Panc1 (cell line): Measurements from ENCODE around the gene TADA3. TPM values are rescaled to one million over a fixed set of nuclear protein-coding genes. Genes with fewer than 3 reads are reported as not detected.

Source experiments
- ATAC-seq: fragments of 200-7000 bp; cut with Tn5 transposase; 2 replicates; pipeline ENCODE4 v1.9.1; 2020; ENCODE audit warnings: mild to moderate bottlenecking, moderate library complexity
- BruUV-seq: library from RNA; stranded (reverse); fragments of 400-500 nt; replicated peaks from 2 replicates; lab custom pipeline; 2021; lab: Mats Ljungman, UMichigan
- CTCF ChIA-PET: fragments of 300-600 bp; sonication (Branson Sonifier 250); formaldehyde crosslinking; loops from one replicate; lab custom pipeline; 2022; ENCODE audit warnings: antibody characterized with exemption; lab: Charles Lee
- POLR2A ChIA-PET: fragments of 300-600 bp; sonication (Branson Sonifier 250); formaldehyde crosslinking; loops from one replicate; lab custom pipeline; 2022; ENCODE audit warnings: antibody characterized with exemption; lab: Charles Lee
- DNase-seq: peaks from one replicate; pipeline ENCODE4 v3.0.0-alpha.2; 2010; ENCODE audit warnings: low read depth, low spot score
- H3K27ac ChIP-seq: 2 replicates; pipeline ENCODE4 v1.5.1; 2011; ENCODE audit warnings: mild to moderate bottlenecking, low read length, inconsistent platforms
- H3K27me3 ChIP-seq: fragments of 200-500 bp; sonication (Bioruptor generic); 2 replicates; pipeline ENCODE4 v1.6.0; 2014; ENCODE audit warnings: low read length, inconsistent platforms; ENCODE audit not compliant: control insufficient read depth, insufficient read depth
- H3K36me3 ChIP-seq: fragments of 200-500 bp; sonication (Bioruptor generic); 2 replicates; pipeline ENCODE4 v1.5.1; 2014; ENCODE audit warnings: inconsistent platforms, mild to moderate bottlenecking, low read length, moderate library complexity; ENCODE audit not compliant: control insufficient read depth, insufficient read depth
- H3K4me1 ChIP-seq: 2 replicates; pipeline ENCODE4 v1.5.1; 2011; ENCODE audit warnings: inconsistent platforms, mild to moderate bottlenecking, low read length, moderate library complexity; ENCODE audit not compliant: control insufficient read depth, insufficient read depth
- H3K4me3 ChIP-seq, 2 experiments: 2 replicates each; pipeline ENCODE4 v1.5.1; 2011 to 2012; ENCODE audit warnings: low read depth in 2 of 2, low read length in 2 of 2, mild to moderate bottlenecking in 2 of 2, inconsistent platforms in 1 of 2, moderate library complexity in 1 of 2
- H3K9me3 ChIP-seq: fragments of 200-500 bp; sonication (Bioruptor generic); 2 replicates; pipeline ENCODE4 v1.5.1; 2014; ENCODE audit warnings: low read depth, mild to moderate bottlenecking, inconsistent platforms, low read length, moderate library complexity; ENCODE audit not compliant: control insufficient read depth, insufficient read depth
- POLR2AphosphoS5 ChIP-seq: IDR thresholded peaks from 2 replicates; pipeline ENCODE4 v1.6.1; 2012; ENCODE audit warnings: mild to moderate bottlenecking, low read depth, low read length, moderate library complexity
- SIN3A ChIP-seq: IDR thresholded peaks from 2 replicates; pipeline ENCODE4 v1.6.1; 2012; ENCODE audit warnings: low read depth, mild to moderate bottlenecking, low read length, moderate library complexity, borderline replicate concordance; ENCODE audit not compliant: insufficient read depth
- TCF7L2 ChIP-seq: IDR thresholded peaks from 2 replicates; pipeline ENCODE4 v1.6.1; 2011; ENCODE audit warnings: mild to moderate bottlenecking, low read depth, low read length, inconsistent platforms
- in situ Hi-C: cut with HindIII; loops from 2 replicates; pipeline ENCODE4 v1.10.0; 2016; ENCODE audit warnings: low sequenced_read_pairs, low pct_unique_long_range_greater_than_20kb
- intact Hi-C: fragments of 100-400 bp; cut with micrococcal nuclease; formaldehyde crosslinking; loops from one replicate; pipeline ENCODE4 v1.10.0; 2022; ENCODE audit not compliant: unreplicated experiment
- total RNA-seq: library from RNA; stranded (reverse); gene quantifications from one replicate; pipeline ENCODE4 v1.2.1, GENCODE V29; 2021; ENCODE audit not compliant: unreplicated experiment
- TF ChIP-seq, protein P1 (sequence below), 2 experiments: IDR thresholded peaks; 2 replicates each; pipeline ENCODE4 v1.6.1; 2011 to 2012; ENCODE audit warnings: low read depth in 2 of 2, control low read depth in 1 of 2, low read length in 1 of 2, mild to moderate bottlenecking in 1 of 2, moderate library complexity in 1 of 2; ENCODE audit not compliant: insufficient read depth in 1 of 2
- TF ChIP-seq, protein P2 (sequence below): fragments of 450-650 bp; IDR thresholded peaks from 2 replicates; pipeline ENCODE4 v1.5.1; 2017; ENCODE audit warnings: mild to moderate bottlenecking

The TADA3 gene
- total RNA-seq, 1 experiment from 2014 or later: 61.3 TPM

DNA sequence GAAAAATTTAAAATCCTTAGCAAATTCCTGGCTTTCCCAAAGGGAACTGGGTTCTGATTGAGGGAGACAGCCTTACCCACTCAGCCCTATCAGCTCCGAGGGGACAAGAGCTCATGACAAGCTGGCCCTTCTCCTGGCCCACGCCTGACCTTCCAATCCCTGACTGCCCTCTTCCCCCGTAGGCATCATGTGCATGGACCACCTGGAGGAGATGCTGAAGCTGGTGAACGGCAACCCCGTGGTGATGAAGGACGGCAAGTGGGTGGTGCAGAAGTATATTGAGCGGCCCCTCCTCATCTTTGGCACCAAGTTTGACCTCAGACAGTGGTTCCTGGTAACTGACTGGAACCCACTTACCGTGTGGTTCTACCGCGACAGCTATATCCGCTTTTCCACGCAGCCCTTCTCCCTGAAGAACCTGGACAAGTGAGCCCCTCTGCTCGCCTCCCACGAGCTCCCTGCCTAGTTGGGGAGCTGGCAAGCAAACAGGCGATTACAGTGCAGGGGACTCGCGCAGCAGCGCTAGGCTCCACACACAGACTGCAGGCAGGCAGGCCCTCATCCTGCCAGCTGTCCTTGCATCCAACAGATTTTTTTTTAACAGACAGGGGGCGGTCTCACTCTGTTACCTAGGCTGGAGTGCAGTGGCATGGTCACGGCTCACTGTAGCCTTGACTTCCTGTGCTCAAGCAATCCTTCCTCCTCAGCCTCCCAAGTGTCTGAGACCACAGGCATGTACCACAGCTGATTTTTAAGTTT is 34.7 kb upstream of the TADA3 start:
- no TSS peak for BruUV-seq
- TF ChIP-seq POLR2AphosphoS5 (no peak), SIN3A (no peak), TCF7L2 (no peak)
- TF ChIP-seq, protein P1, sequence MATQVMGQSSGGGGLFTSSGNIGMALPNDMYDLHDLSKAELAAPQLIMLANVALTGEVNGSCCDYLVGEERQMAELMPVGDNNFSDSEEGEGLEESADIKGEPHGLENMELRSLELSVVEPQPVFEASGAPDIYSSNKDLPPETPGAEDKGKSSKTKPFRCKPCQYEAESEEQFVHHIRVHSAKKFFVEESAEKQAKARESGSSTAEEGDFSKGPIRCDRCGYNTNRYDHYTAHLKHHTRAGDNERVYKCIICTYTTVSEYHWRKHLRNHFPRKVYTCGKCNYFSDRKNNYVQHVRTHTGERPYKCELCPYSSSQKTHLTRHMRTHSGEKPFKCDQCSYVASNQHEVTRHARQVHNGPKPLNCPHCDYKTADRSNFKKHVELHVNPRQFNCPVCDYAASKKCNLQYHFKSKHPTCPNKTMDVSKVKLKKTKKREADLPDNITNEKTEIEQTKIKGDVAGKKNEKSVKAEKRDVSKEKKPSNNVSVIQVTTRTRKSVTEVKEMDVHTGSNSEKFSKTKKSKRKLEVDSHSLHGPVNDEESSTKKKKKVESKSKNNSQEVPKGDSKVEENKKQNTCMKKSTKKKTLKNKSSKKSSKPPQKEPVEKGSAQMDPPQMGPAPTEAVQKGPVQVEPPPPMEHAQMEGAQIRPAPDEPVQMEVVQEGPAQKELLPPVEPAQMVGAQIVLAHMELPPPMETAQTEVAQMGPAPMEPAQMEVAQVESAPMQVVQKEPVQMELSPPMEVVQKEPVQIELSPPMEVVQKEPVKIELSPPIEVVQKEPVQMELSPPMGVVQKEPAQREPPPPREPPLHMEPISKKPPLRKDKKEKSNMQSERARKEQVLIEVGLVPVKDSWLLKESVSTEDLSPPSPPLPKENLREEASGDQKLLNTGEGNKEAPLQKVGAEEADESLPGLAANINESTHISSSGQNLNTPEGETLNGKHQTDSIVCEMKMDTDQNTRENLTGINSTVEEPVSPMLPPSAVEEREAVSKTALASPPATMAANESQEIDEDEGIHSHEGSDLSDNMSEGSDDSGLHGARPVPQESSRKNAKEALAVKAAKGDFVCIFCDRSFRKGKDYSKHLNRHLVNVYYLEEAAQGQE (IDR thresholded peaks at IDR 0.05; ENCODE audit: insufficient read depth in 1 of 2, low read depth in 2 of 2, low read length in 1 of 2): no peak
- TF ChIP-seq, protein P2, sequence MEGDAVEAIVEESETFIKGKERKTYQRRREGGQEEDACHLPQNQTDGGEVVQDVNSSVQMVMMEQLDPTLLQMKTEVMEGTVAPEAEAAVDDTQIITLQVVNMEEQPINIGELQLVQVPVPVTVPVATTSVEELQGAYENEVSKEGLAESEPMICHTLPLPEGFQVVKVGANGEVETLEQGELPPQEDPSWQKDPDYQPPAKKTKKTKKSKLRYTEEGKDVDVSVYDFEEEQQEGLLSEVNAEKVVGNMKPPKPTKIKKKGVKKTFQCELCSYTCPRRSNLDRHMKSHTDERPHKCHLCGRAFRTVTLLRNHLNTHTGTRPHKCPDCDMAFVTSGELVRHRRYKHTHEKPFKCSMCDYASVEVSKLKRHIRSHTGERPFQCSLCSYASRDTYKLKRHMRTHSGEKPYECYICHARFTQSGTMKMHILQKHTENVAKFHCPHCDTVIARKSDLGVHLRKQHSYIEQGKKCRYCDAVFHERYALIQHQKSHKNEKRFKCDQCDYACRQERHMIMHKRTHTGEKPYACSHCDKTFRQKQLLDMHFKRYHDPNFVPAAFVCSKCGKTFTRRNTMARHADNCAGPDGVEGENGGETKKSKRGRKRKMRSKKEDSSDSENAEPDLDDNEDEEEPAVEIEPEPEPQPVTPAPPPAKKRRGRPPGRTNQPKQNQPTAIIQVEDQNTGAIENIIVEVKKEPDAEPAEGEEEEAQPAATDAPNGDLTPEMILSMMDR: no peak; the same call in 1 of the 2 replicates
- peak; percentile 82 for ATAC-seq
- intact Hi-C loops: no loop called here
- Histone ChIP-seq H3K4me3 (no peak overlapping the region), H3K36me3 (no peaks in the 10 kb centered on the region), H3K27me3 (no peaks in the 10 kb centered on the region), H3K9me3 (no peaks in the 10 kb centered on the region), H3K4me1 (no peaks in the 10 kb centered on the region), H3K27ac (no peak overlapping the region)
- no peak for DNase-seq
- CTCF ChIA-PET: interaction anchor here (0.6 to 0.8 kb wide), 5 partner anchors 12 to 189 kb away, joined by 3 to 8 read pairs (median 5); no protein-coding TSS in a partner anchor
- in situ Hi-C loops: no loop called here
- POLR2A ChIA-PET: no interaction called here

DNA sequence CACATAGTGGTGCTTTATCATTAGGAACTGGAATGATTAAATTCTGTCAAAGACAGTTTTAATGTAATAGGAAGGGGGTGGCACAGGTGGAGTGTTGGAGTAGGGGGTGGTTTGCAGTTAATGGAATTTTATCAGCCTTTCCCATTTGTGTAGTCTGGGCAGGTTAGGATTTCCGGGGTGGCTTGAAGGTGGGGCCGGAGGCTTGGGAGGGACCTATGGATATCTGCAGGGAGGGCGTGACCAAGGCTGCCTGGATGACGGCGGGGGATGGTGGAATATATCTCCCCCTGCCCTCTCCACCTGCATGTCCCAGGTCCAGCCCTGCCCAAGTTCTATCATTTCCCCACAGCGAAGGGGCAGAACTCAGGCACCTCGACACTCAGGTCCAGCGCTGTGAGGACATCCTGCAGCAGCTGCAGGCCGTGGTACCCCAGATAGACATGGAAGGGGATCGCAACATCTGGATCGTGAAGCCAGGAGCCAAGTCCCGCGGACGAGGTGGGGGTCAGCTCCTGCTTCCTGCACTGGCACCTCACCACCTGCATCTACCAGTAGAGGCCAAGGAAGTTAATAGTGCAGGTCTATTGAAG is 33.3 kb upstream of the TADA3 start:
- CTCF ChIA-PET: no interaction called here
- POLR2A ChIA-PET: no interaction called here

More for the DNA sequence above, 33.3 kb upstream of the TADA3 start:
- TF ChIP-seq, protein P2: no peak
- TF ChIP-seq TCF7L2 (no peak), SIN3A (no peak), POLR2AphosphoS5 (no peak)
- TF ChIP-seq, protein P1 (IDR thresholded peaks at IDR 0.05; ENCODE audit: insufficient read depth in 1 of 2, low read depth in 2 of 2, low read length in 1 of 2): no peak
- Histone ChIP-seq H3K4me1 (no peaks in the 10 kb centered on the region), H3K4me3 (no peak overlapping the region), H3K36me3 (no peaks in the 10 kb centered on the region), H3K9me3 (no peaks in the 10 kb centered on the region), H3K27me3 (no peaks in the 10 kb centered on the region), H3K27ac (no peak overlapping the region)
- no TSS peak for BruUV-seq
- DNase-seq (no peak), ATAC-seq (no peak)
- in situ Hi-C loops (no loop called here), intact Hi-C loops (no loop called here)
